SK-N-SH (cell line): ENCODE data around the gene GALNS. TPM values are rescaled to one million over a fixed set of nuclear protein-coding genes. Genes with fewer than 3 reads are reported as not detected.

Experiments used
- CTCF ChIA-PET: fragments of 300-600, 350-600 bp; formaldehyde crosslinking; extraction: SDS; loops from one replicate; lab custom pipeline; 2021; lab: Yijun Ruan, JAX
- POLR2A ChIA-PET: fragments of 350-600 bp; sonication (Branson Sonifier 250); formaldehyde crosslinking; extraction: SDS; loops from one replicate; lab custom pipeline; 2020; ENCODE audit warnings: antibody characterized with exemption, inconsistent platforms; lab: Yijun Ruan, JAX
- DNase-seq: peaks from one replicate; pipeline ENCODE4 v3.0.0; 2012
- H2AFZ ChIP-seq: fragments of 200-600 bp; sonication (generic); 2 replicates; pipeline ENCODE4 v1.8.1; 2016; ENCODE audit warnings: antibody characterized with exemption, mild to moderate bottlenecking, low read depth
- H3F3A ChIP-seq: fragments of 200-600 bp; sonication (generic); replicated peaks from 2 replicates; pipeline ENCODE3; 2016; ENCODE audit warnings: antibody characterized with exemption, mild to moderate bottlenecking; ENCODE audit not compliant: insufficient read depth
- H3K27ac ChIP-seq, 2 experiments: fragments of 200-500 bp in 1 of 2; fragments of 200-600 bp in 1 of 2; sonication (Bioruptor generic) in 1 of 2; sonication (generic), shearing (Covaris generic) in 1 of 2; 2 replicates each; pipeline versions ENCODE4 v1.5.1 to v1.6.1; 2014 to 2016; ENCODE audit warnings: low read depth in 2 of 2, inconsistent platforms in 1 of 2, low read length in 1 of 2, mild to moderate bottlenecking in 1 of 2, mixed read lengths in 1 of 2
- H3K27me3 ChIP-seq: fragments of 200-600 bp; sonication (generic), shearing (Covaris generic); 2 replicates; pipeline ENCODE4 v1.6.1; 2016; ENCODE audit warnings: mixed run types; ENCODE audit not compliant: insufficient read depth
- H3K36me3 ChIP-seq, 2 experiments: fragments of 200-500 bp in 1 of 2; fragments of 200-600 bp in 1 of 2; sonication (Bioruptor generic) in 1 of 2; sonication (generic) in 1 of 2; replicated peaks in 1 of 2; 2 replicates each; pipeline versions ENCODE3 to v1.5.1; 2014 to 2016; ENCODE audit warnings: low read length in 1 of 2, mild to moderate bottlenecking in 1 of 2; ENCODE audit not compliant: insufficient read depth in 2 of 2, control insufficient read depth in 1 of 2
- H3K4me1 ChIP-seq, 2 experiments: fragments of 200-500 bp in 1 of 2; fragments of 200-600 bp in 1 of 2; sonication (Bioruptor generic) in 1 of 2; sonication (generic), shearing (Covaris generic) in 1 of 2; 2 replicates each; pipeline versions ENCODE4 v1.5.1 to v1.6.1; 2014 to 2016; ENCODE audit warnings: low read depth in 1 of 2, low read length in 1 of 2, mixed run types in 1 of 2; ENCODE audit not compliant: insufficient read depth in 2 of 2, control insufficient read depth in 1 of 2
- H3K4me2 ChIP-seq: fragments of 200-600 bp; sonication (generic), shearing (Covaris generic); 2 replicates; pipeline ENCODE4 v1.6.1; 2017; ENCODE audit warnings: mixed run types
- H3K4me3 ChIP-seq, 2 experiments: fragments of 200-500 bp in 1 of 2; fragments of 200-600 bp in 1 of 2; sonication (Bioruptor generic) in 1 of 2; sonication (generic), shearing (Covaris generic) in 1 of 2; 2 replicates each; pipeline versions ENCODE4 v1.5.1 to v1.8.1; 2014 to 2016; ENCODE audit warnings: low read depth in 2 of 2, inconsistent platforms in 1 of 2, low read length in 1 of 2, mild to moderate bottlenecking in 1 of 2, mixed read lengths in 1 of 2, moderate library complexity in 1 of 2
- H3K79me2 ChIP-seq: fragments of 200-600 bp; sonication (generic); 2 replicates; pipeline ENCODE4 v1.8.1; 2017; ENCODE audit warnings: mild to moderate bottlenecking; ENCODE audit not compliant: insufficient read depth
- H3K9ac ChIP-seq: fragments of 200-600 bp; sonication (generic); 2 replicates; pipeline ENCODE4 v1.6.1; 2017; ENCODE audit warnings: mixed run types
- H3K9me2 ChIP-seq: fragments of 200-600 bp; sonication (generic); 2 replicates; pipeline ENCODE4 v1.6.1; 2017; ENCODE audit warnings: mixed run types
- H3K9me3 ChIP-seq: fragments of 200-600 bp; sonication (generic); 2 replicates; pipeline ENCODE4 v1.6.1; 2017; ENCODE audit warnings: mixed run types, mild to moderate bottlenecking, moderate library complexity
- H4K20me1 ChIP-seq: fragments of 200-600 bp; sonication (generic); 2 replicates; pipeline ENCODE4 v1.6.1; 2017; ENCODE audit warnings: mild to moderate bottlenecking, mixed run types; ENCODE audit not compliant: insufficient read depth
- ELF1 ChIP-seq: IDR thresholded peaks from 2 replicates; pipeline ENCODE4 v1.4.0; 2012
- FOSL2 ChIP-seq: IDR thresholded peaks from 2 replicates; pipeline ENCODE4 v1.4.0; 2012; ENCODE audit warnings: low read depth, mild to moderate bottlenecking, moderate library complexity, borderline replicate concordance
- FOXJ3 ChIP-seq: sonication (generic); formaldehyde crosslinking; IDR thresholded peaks from 2 replicates; pipeline ENCODE4 v1.5.1; 2020; ENCODE audit warnings: mild to moderate bottlenecking, missing genetic modification reagents
- NRF1 ChIP-seq: IDR thresholded peaks from 2 replicates; pipeline ENCODE4 v1.6.1; 2012; ENCODE audit warnings: low read depth, mild to moderate bottlenecking, low read length
- POLR2AphosphoS5 ChIP-seq: IDR thresholded peaks from 2 replicates; pipeline ENCODE4 v1.6.1; 2012; ENCODE audit warnings: low read depth, low read length
- RAD21 ChIP-seq: IDR thresholded peaks from 2 replicates; pipeline ENCODE4 v1.6.1; 2012; ENCODE audit warnings: mild to moderate bottlenecking, low read length
- RCOR1 ChIP-seq: fragments of 150-350 bp; IDR thresholded peaks from 2 replicates; pipeline ENCODE4 v1.6.1; 2017; ENCODE audit warnings: antibody characterized with exemption, low read length
- RXRA ChIP-seq: IDR thresholded peaks from 2 replicates; pipeline ENCODE4 v1.4.0; 2012; ENCODE audit warnings: low read depth, mild to moderate bottlenecking, borderline replicate concordance
- SMC3 ChIP-seq: IDR thresholded peaks from 2 replicates; pipeline ENCODE4 v1.6.1; 2012; ENCODE audit warnings: low read depth, low read length, improper control_type of control experiment
- TEAD4 ChIP-seq: IDR thresholded peaks from 2 replicates; pipeline ENCODE4 v1.4.0; 2012; ENCODE audit warnings: mild to moderate bottlenecking, borderline replicate concordance; ENCODE audit not compliant: insufficient read depth
- YY1 ChIP-seq: IDR thresholded peaks from 2 replicates; pipeline ENCODE4 v1.4.0; 2012; ENCODE audit warnings: low read depth, mild to moderate bottlenecking
- WGBS: methylation state at CpG from one replicate; pipeline ENCODE4 v1.1.6; 2017; ENCODE audit warnings: low lambda C conversion rate; 5-methylcytosine and 5-hydroxymethylcytosine counted together
- polyA plus RNA-seq, 3 experiments: library from polyadenylated mRNA; depleted of rRNA; stranded (reverse); fragments of >200 nt; gene quantifications; 2 replicates each; pipeline ENCODE4 v1.2.3, GENCODE V29; 2012
- TF ChIP-seq, protein P1 (sequence below): fragments of 200-600 bp; sonication (generic); IDR thresholded peaks from 2 replicates; pipeline ENCODE4 v1.6.1; 2017; ENCODE audit warnings: antibody characterized with exemption, mild to moderate bottlenecking, moderate library complexity
- TF ChIP-seq, protein P2 (sequence below): fragments of 150-350 bp; IDR thresholded peaks from 2 replicates; pipeline ENCODE4 v1.6.1; 2016; ENCODE audit warnings: mild to moderate bottlenecking, low read depth, low read length
- TF ChIP-seq, protein P3 (sequence below): IDR thresholded peaks from 2 replicates; pipeline ENCODE4 v1.4.0; 2012; ENCODE audit warnings: low read depth, borderline replicate concordance
- TF ChIP-seq, protein P4 (sequence below): IDR thresholded peaks from 2 replicates; pipeline ENCODE4 v1.4.0; 2012; ENCODE audit warnings: low read depth
- TF ChIP-seq, protein P5 (sequence below): IDR thresholded peaks from 2 replicates; pipeline ENCODE4 v1.6.1; 2012; ENCODE audit warnings: mild to moderate bottlenecking, low read depth, low read length, moderate library complexity
- TF ChIP-seq, protein P6 (sequence below): IDR thresholded peaks from 2 replicates; pipeline ENCODE4; 2012

Gene GALNS
- polyA plus RNA-seq, 1 of the 3 experiments (the other 2 are of a cell fraction), result 16.5 TPM

DNA sequence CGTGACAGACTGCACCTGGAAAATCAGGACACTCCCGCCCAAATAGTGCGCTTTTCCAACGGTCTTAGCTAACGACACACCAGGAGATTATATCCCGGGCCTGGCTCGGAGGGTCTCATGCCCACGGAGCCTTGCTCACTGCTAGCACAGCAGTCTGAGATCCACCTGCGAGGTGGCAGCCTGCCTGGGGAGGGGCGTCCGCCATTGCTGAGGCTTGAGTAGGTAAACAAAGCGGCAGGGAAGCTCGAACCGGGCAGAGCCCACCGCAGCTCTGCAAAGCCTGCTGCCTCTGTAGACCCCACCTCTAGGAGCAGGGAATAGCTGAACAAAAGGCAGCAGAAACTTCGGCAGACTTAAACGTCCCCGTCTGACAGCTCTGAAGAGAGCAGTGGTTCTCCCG, 5.1 kb downstream of the GALNS start (continued):
- TF ChIP-seq, protein P1, sequence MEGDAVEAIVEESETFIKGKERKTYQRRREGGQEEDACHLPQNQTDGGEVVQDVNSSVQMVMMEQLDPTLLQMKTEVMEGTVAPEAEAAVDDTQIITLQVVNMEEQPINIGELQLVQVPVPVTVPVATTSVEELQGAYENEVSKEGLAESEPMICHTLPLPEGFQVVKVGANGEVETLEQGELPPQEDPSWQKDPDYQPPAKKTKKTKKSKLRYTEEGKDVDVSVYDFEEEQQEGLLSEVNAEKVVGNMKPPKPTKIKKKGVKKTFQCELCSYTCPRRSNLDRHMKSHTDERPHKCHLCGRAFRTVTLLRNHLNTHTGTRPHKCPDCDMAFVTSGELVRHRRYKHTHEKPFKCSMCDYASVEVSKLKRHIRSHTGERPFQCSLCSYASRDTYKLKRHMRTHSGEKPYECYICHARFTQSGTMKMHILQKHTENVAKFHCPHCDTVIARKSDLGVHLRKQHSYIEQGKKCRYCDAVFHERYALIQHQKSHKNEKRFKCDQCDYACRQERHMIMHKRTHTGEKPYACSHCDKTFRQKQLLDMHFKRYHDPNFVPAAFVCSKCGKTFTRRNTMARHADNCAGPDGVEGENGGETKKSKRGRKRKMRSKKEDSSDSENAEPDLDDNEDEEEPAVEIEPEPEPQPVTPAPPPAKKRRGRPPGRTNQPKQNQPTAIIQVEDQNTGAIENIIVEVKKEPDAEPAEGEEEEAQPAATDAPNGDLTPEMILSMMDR, result no peak
- no peak for TF ChIP-seq FOXJ3 (CRISPR knock-in tag)
- TF ChIP-seq, protein P2, sequence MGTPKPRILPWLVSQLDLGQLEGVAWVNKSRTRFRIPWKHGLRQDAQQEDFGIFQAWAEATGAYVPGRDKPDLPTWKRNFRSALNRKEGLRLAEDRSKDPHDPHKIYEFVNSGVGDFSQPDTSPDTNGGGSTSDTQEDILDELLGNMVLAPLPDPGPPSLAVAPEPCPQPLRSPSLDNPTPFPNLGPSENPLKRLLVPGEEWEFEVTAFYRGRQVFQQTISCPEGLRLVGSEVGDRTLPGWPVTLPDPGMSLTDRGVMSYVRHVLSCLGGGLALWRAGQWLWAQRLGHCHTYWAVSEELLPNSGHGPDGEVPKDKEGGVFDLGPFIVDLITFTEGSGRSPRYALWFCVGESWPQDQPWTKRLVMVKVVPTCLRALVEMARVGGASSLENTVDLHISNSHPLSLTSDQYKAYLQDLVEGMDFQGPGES, result no peak

DNA sequence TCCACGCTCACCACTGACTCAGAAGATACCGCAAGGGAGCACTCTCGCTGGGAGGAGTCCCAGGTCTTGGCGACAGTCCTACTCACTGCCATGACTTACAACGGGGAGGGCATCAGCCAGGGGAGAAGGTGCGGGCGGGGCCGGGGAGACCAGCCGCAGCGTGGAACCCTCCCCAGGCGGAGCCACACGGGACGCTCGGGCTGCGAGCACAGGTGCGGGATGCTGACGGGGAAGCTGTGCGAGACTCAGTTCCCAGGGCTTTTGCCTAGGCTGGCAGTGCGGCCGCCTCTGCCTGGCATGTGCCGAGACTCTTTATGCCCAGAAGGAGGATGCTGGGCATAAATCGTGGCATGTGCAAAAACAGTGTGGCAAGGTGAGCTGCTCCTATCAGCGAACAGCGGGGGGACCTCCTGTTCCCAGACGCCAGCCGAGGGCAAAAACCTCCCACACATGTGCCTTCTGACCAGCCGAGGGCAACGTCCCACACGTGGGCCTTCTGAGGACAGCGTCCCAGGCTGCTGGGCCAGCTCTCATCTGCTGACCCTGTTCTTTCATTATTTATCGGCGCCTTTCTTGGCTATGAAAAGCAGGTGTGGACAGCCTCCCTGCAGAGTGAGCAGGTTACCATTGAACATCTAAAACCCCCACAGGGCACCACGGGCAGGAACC, 6.1 kb downstream of the GALNS start:
- Histone ChIP-seq H3K27ac (no peak overlapping the region), H4K20me1 (0 out of 2 replicates have a peak, but pooled peaks cover 5% of the 10 kb centered on the region), H3K9ac (no peak overlapping the region), H3K4me2 (no peak overlapping the region), H3K4me3 (no peak overlapping the region), H3F3A (peaks cover 8% of the 10 kb centered on the region), H3K4me1 (peaks cover 0 to 2% of the 10 kb centered on the region in 2 experiments; a peak in 1 of 4 replicates), H3K79me2 (peaks cover 6% of the 10 kb centered on the region), H3K36me3 (peaks cover 0 to 7% of the 10 kb centered on the region in 2 experiments), H3K9me2 (no peaks in the 10 kb centered on the region), H3K27me3 (no peaks in the 10 kb centered on the region), H2AFZ (no peak overlapping the region), H3K9me3 (no peaks in the 10 kb centered on the region)
- CTCF ChIA-PET, result interaction anchor here (0.9 to 1.2 kb wide), 2 partner anchors 15 to 35 kb away, joined by 3 read pairs; no protein-coding TSS in a partner anchor
- 89% methylated on average over 10 of the region's 33 CpGs for WGBS
- TF ChIP-seq, protein P3, sequence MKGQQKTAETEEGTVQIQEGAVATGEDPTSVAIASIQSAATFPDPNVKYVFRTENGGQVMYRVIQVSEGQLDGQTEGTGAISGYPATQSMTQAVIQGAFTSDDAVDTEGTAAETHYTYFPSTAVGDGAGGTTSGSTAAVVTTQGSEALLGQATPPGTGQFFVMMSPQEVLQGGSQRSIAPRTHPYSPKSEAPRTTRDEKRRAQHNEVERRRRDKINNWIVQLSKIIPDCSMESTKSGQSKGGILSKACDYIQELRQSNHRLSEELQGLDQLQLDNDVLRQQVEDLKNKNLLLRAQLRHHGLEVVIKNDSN, result no peak
- TF ChIP-seq RCOR1 (no peak), ELF1 (no peak), RAD21 (no peak), RXRA (no peak)
- no peak for DNase-seq
- POLR2A ChIA-PET, result no interaction called here

DNA sequence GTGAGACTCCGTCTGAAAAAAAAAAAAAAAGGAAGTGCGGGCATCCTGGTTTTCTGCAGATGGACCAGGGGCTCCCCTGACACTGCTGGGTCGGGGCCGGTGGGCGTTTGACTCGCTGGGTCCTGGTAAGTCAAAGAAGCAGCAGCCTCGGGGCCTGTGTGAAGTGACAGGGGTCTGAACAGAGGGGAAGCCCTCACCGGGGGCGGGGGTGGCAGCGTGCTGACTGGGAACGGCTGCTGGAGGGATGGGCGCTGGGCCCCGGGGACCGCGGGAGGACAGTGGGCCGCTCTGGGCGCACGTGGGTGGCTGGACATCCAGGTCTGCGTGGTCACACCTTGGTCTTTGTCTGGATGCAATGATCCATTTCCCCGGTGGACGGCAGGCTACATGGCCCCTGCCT, 8.2 kb downstream of the GALNS start:
- ChIA-PET CTCF (interaction anchor here (0.7 to 1.4 kb wide), 3 partner anchors 10 to 205 kb away, joined by 3 to 7 read pairs (median 3); no protein-coding TSS in a partner anchor), POLR2A (no interaction called here)
- Histone ChIP-seq H3F3A (no peaks in the 10 kb centered on the region), H3K4me1 (no peaks in the 10 kb centered on the region), H3K4me2 (no peak overlapping the region), H2AFZ (no peak overlapping the region), H3K27me3 (no peaks in the 10 kb centered on the region), H3K36me3 (peaks cover 0 to 3% of the 10 kb centered on the region in 2 experiments), H3K79me2 (no peaks in the 10 kb centered on the region), H3K4me3 (no peak overlapping the region), H3K9ac (no peak overlapping the region), H4K20me1 (0 out of 2 replicates have a peak, but pooled peaks cover 3% of the 10 kb centered on the region), H3K9me2 (no peaks in the 10 kb centered on the region), H3K27ac (no peak overlapping the region), H3K9me3 (no peaks in the 10 kb centered on the region)
- DNase-seq, result no peak
- WGBS, result 92% methylated on average over 6 of the region's 21 CpGs
- TF ChIP-seq YY1, result no peak
- TF ChIP-seq FOSL2, result no peak
- TF ChIP-seq TEAD4, result no peak
- TF ChIP-seq, protein P4, sequence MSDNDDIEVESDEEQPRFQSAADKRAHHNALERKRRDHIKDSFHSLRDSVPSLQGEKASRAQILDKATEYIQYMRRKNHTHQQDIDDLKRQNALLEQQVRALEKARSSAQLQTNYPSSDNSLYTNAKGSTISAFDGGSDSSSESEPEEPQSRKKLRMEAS, result no peak
- TF ChIP-seq, protein P5, sequence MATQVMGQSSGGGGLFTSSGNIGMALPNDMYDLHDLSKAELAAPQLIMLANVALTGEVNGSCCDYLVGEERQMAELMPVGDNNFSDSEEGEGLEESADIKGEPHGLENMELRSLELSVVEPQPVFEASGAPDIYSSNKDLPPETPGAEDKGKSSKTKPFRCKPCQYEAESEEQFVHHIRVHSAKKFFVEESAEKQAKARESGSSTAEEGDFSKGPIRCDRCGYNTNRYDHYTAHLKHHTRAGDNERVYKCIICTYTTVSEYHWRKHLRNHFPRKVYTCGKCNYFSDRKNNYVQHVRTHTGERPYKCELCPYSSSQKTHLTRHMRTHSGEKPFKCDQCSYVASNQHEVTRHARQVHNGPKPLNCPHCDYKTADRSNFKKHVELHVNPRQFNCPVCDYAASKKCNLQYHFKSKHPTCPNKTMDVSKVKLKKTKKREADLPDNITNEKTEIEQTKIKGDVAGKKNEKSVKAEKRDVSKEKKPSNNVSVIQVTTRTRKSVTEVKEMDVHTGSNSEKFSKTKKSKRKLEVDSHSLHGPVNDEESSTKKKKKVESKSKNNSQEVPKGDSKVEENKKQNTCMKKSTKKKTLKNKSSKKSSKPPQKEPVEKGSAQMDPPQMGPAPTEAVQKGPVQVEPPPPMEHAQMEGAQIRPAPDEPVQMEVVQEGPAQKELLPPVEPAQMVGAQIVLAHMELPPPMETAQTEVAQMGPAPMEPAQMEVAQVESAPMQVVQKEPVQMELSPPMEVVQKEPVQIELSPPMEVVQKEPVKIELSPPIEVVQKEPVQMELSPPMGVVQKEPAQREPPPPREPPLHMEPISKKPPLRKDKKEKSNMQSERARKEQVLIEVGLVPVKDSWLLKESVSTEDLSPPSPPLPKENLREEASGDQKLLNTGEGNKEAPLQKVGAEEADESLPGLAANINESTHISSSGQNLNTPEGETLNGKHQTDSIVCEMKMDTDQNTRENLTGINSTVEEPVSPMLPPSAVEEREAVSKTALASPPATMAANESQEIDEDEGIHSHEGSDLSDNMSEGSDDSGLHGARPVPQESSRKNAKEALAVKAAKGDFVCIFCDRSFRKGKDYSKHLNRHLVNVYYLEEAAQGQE, result no peak
- TF ChIP-seq SMC3, result no peak
- TF ChIP-seq FOXJ3 (CRISPR knock-in tag), result no peak
- no peak for TF ChIP-seq POLR2AphosphoS5
- TF ChIP-seq, protein P6, sequence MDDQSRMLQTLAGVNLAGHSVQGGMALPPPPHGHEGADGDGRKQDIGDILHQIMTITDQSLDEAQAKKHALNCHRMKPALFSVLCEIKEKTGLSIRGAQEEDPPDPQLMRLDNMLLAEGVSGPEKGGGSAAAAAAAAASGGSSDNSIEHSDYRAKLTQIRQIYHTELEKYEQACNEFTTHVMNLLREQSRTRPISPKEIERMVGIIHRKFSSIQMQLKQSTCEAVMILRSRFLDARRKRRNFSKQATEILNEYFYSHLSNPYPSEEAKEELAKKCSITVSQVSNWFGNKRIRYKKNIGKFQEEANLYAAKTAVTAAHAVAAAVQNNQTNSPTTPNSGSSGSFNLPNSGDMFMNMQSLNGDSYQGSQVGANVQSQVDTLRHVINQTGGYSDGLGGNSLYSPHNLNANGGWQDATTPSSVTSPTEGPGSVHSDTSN, result no peak
- TF ChIP-seq NRF1, result no peak
